Measurements from ENCODE around the gene TJP1. TPM values are rescaled to one million over a fixed set of nuclear protein-coding genes. Genes with fewer than 3 reads are reported as not detected.
A peak's percentile ranks its signal among the peaks of the same experiment; 100 is the strongest.

The TJP1 gene
- total and polyA plus RNA-seq, 9 of the 15 experiments (the other 6 are each of a cell fraction or from before 2014, with no cell fraction given): 9.1 to 39.3 (median 28.0) TPM

DNA sequence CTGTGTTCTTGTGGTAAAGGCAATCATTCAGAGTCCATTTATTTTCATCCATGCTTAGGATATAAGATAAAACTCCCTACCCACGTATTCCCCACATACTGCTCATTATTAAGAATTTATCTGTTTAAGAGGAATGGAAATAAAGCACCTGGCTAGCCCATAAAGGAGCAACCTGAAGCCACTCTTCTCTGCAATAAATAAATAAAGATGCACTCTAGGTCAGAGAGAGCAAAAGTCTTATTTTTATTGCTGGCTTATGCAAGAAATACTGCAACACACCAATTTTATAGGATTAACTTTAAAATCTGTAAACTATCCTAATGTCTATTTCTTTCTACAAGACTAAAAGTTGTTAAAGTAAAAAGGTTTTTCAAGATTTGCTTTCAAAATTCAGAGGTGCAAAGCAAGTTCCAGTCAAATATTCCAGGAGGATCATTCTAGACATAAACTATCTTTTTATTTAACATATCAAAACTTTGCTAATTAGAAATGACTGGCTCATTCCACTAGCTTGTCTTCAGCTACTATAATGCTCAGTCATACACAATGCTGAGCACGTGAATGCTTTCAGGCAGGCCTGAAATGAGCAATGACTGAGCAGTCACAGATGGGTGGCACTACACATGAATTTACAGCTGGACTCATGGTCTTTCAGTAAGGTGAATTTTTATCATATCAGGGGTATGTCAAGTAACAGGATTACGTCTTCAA is 7.1 kb downstream of the TJP1 start (continued):
- TF ChIP-seq, protein P1, sequence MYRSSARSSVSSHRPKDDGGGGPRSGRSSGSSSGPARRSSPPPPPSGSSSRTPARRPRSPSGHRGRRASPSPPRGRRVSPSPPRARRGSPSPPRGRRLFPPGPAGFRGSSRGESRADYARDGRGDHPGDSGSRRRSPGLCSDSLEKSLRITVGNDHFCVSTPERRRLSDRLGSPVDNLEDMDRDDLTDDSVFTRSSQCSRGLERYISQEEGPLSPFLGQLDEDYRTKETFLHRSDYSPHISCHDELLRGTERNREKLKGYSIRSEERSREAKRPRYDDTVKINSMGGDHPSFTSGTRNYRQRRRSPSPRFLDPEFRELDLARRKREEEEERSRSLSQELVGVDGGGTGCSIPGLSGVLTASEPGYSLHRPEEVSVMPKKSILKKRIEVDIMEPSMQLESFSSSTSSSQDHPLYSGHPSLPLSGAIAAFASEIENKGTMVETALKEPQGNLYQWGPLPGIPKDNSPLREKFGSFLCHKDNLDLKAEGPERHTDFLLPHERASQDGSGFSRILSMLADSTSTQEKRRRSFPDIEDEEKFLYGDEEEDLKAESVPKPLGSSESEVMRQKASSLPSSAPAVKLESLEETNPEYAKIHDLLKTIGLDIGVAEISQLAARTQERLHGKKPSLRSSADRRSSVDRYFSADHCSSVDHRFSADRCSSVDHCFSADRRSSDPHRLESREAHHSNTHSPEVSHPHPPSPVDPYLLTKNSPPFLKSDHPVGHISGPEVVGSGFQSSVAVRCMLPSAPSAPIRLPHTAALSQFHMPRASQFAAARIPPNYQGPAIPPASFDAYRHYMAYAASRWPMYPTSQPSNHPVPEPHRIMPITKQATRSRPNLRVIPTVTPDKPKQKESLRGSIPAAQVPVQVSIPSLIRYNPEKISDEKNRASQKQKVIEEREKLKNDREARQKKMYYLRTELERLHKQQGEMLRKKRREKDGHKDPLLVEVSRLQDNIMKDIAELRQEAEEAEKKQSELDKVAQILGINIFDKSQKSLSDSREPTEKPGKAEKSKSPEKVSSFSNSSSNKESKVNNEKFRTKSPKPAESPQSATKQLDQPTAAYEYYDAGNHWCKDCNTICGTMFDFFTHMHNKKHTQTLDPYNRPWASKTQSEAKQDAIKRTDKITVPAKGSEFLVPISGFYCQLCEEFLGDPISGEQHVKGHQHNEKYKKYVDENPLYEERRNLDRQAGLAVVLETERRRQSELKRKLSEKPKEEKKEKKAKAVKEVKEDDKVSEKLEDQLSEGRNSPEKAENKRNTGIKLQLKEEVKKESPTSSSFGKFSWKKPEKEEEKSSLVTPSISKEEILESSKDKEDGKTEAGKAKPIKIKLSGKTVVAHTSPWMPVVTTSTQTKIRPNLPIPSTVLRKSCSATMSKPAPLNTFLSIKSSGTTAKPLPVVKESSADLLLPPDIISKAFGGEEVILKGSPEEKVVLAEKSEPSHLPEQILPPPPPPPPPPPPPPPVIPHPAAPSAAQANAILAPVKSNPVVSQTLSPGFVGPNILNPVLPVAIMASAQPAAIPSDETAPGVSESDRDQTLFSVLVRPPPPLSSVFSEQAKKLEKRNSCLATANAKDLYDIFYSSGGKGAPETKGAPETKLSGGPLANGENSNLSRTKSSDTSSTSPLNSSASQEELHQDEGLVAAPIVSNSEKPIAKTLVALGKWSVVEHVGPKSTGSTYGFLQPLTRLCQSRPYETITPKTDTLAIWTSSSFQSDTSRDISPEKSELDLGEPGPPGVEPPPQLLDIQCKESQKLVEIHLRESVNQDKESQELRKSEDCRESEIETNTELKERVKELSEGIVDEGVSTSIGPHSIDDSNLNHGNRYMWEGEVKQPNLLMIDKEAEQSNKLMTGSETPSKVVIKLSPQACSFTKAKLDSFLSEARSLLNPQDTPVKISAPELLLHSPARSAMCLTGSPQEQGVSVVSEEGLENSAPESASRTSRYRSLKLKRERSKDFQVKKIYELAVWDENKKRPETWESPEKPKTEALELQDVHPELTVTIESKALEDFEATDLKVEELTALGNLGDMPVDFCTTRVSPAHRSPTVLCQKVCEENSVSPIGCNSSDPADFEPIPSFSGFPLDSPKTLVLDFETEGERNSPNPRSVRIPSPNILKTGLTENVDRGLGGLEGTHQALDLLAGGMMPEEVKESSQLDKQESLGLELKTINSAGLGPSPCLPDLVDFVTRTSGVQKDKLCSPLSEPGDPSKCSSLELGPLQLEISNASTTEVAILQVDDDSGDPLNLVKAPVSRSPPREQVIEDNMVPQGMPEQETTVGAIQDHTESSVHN (IDR thresholded peaks at IDR 0.05; ENCODE audit: borderline replicate concordance in 1 of 2, low read depth in 1 of 2): peak in 1 of 2 experiments; percentile 70; a peak in 1 of 4 replicates
- peak; percentile 51; the same call in 1 of the 2 replicates for TF ChIP-seq EP400 (IDR thresholded peaks at IDR 0.05)
- 0 out of 2 replicates have a peak, but pooled peaks have one; percentile 19 for TF ChIP-seq JUN (IDR thresholded peaks at IDR 0.05; ENCODE audit: borderline replicate concordance, low read depth, low read length)
- no peak for TF ChIP-seq JUN (CRISPR knock-in tag; IDR thresholded peaks at IDR 0.05; ENCODE audit: borderline replicate concordance)
- TF ChIP-seq NCOA6 (IDR thresholded peaks at IDR 0.05): no peak
- TF ChIP-seq SMARCA4 (IDR thresholded peaks at IDR 0.05): peak; percentile 47; the same call in 1 of the 2 replicates
- no peak for TF ChIP-seq NR2C1 (IDR thresholded peaks at IDR 0.05)
- no peak for TF ChIP-seq NR2C1 (tag; IDR thresholded peaks at IDR 0.05)
- TF ChIP-seq LCOR (CRISPR knock-in tag; IDR thresholded peaks at IDR 0.05): no peak
- TF ChIP-seq MXI1 (IDR thresholded peaks at IDR 0.05; ENCODE audit: low read depth, low read length): peak; percentile 62; the same call in 1 of the 2 replicates
- TF ChIP-seq, protein P2, sequence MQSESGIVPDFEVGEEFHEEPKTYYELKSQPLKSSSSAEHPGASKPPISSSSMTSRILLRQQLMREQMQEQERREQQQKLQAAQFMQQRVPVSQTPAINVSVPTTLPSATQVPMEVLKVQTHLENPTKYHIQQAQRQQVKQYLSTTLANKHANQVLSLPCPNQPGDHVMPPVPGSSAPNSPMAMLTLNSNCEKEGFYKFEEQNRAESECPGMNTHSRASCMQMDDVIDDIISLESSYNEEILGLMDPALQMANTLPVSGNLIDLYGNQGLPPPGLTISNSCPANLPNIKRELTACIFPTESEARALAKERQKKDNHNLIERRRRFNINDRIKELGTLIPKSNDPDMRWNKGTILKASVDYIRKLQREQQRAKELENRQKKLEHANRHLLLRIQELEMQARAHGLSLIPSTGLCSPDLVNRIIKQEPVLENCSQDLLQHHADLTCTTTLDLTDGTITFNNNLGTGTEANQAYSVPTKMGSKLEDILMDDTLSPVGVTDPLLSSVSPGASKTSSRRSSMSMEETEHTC (IDR thresholded peaks at IDR 0.05): peak; percentile 53; the same call in 1 of the 2 replicates
- TF ChIP-seq, protein P3, sequence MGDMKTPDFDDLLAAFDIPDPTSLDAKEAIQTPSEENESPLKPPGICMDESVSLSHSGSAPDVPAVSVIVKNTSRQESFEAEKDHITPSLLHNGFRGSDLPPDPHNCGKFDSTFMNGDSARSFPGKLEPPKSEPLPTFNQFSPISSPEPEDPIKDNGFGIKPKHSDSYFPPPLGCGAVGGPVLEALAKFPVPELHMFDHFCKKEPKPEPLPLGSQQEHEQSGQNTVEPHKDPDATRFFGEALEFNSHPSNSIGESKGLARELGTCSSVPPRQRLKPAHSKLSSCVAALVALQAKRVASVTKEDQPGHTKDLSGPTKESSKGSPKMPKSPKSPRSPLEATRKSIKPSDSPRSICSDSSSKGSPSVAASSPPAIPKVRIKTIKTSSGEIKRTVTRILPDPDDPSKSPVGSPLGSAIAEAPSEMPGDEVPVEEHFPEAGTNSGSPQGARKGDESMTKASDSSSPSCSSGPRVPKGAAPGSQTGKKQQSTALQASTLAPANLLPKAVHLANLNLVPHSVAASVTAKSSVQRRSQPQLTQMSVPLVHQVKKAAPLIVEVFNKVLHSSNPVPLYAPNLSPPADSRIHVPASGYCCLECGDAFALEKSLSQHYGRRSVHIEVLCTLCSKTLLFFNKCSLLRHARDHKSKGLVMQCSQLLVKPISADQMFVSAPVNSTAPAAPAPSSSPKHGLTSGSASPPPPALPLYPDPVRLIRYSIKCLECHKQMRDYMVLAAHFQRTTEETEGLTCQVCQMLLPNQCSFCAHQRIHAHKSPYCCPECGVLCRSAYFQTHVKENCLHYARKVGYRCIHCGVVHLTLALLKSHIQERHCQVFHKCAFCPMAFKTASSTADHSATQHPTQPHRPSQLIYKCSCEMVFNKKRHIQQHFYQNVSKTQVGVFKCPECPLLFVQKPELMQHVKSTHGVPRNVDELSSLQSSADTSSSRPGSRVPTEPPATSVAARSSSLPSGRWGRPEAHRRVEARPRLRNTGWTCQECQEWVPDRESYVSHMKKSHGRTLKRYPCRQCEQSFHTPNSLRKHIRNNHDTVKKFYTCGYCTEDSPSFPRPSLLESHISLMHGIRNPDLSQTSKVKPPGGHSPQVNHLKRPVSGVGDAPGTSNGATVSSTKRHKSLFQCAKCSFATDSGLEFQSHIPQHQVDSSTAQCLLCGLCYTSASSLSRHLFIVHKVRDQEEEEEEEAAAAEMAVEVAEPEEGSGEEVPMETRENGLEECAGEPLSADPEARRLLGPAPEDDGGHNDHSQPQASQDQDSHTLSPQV (IDR thresholded peaks at IDR 0.05): peak; percentile 36; the same call in 1 of the 2 replicates
- peak; percentile 78 for TF ChIP-seq MEIS2 (IDR thresholded peaks at IDR 0.05; ENCODE audit: partially characterized antibody)
- peak; percentile 91 for TF ChIP-seq TAF9B (IDR thresholded peaks at IDR 0.05; ENCODE audit: partially characterized antibody)
